Activated CD8-positive, alpha-beta memory T cell treated with anti-CD3 and anti-CD28 coated beads, Interleukin-2, amount 50 U/mL, for 48 hours (primary cell): ENCODE data around the gene SP140.
"Not testable (repeated sequence)": the region's sequence is repeated elsewhere in the genome, so short reads cannot be mapped to it uniquely, and the experiment has no call there.

Source experiments
- DNase-seq: peaks from one replicate; pipeline ENCODE4 v3.0.0-alpha.2; 2020

The SP140 gene

GRCh38 chr2:230299618-230300017 is 74.1 kb downstream of the SP140 start:
- DNase-seq: no peak

- DNase-seq: no peak
Measured at GRCh38 chr2:230305416-230306275, 80.1 kb downstream of the SP140 start.

- no peak for DNase-seq
Measured at GRCh38 chr2:230306474-230306873, 80.9 kb downstream of the SP140 start.

- no peak for DNase-seq
Measured at GRCh38 chr2:230307485-230307884, 81.9 kb downstream of the SP140 start.

- no peak for DNase-seq
Measured at GRCh38 chr2:230308402-230309000, 83.0 kb downstream of the SP140 start.

GRCh38 chr2:230310792-230311191 is 85.3 kb downstream of the SP140 start:
- DNase-seq: not testable (repeated sequence)

- not testable (repeated sequence) for DNase-seq
Measured at GRCh38 chr2:230311634-230312033, 86.1 kb downstream of the SP140 start.

- DNase-seq: no peak
Measured at GRCh38 chr2:230312638-230313037, 87.1 kb downstream of the SP140 start.

- no peak for DNase-seq
Measured at GRCh38 chr2:230317366-230317765, 91.8 kb downstream of the SP140 start.

GRCh38 chr2:230318190-230319121 is 92.9 kb downstream of the SP140 start:
- DNase-seq: no peak

- peak; percentile 72 for DNase-seq
Measured at GRCh38 chr2:230319211-230319862, 93.8 kb downstream of the SP140 start.

GRCh38 chr2:230321031-230321430 is 95.5 kb downstream of the SP140 start:
- DNase-seq: no peak

- no peak for DNase-seq
Measured at GRCh38 chr2:230322561-230323384, 97.2 kb downstream of the SP140 start.

GRCh38 chr2:230323385-230324106 is 98.0 kb downstream of the SP140 start:
- peak; percentile 65 for DNase-seq

GRCh38 chr2:230324503-230324902 is 99.0 kb downstream of the SP140 start:
- DNase-seq: no peak

- no peak for DNase-seq
Measured at GRCh38 chr2:230325316-230326243, 100.0 kb downstream of the SP140 start.

- peak; percentile 87 for DNase-seq
Measured at GRCh38 chr2:230326453-230327417, 101.2 kb downstream of the SP140 start, which contains the start of gene SP140L. SP140L (plus strand) TSS chr2:230327193; CDS start chr2:230327270, 77 bp downstream.

- no peak for DNase-seq
Measured at GRCh38 chr2:230327418-230328154, 102.0 kb downstream of the SP140 start.
